Activated CD8-positive, alpha-beta memory T cell treated with anti-CD3 and anti-CD28 coated beads, Interleukin-2, amount 50 U/mL, for 1 hour (primary cell): ENCODE results near the gene NUP107.
"Not testable (repeated sequence)": the region's sequence is repeated elsewhere in the genome, so short reads cannot be mapped to it uniquely, and the experiment has no call there.

Source experiments
- DNase-seq: peaks from one replicate; pipeline ENCODE4 v3.0.0-alpha.2; 2020; ENCODE audit errors: extremely low read depth

NUP107 gene

GRCh38 chr12:68686595-68687521, at the start of gene NUP107:
Gene NUP107, plus strand, starts transcription at chr12:68686978. Its CDS starts 88 bp downstream, at chr12:68687066.
- DNase-seq, result peak; percentile 96

DNA sequence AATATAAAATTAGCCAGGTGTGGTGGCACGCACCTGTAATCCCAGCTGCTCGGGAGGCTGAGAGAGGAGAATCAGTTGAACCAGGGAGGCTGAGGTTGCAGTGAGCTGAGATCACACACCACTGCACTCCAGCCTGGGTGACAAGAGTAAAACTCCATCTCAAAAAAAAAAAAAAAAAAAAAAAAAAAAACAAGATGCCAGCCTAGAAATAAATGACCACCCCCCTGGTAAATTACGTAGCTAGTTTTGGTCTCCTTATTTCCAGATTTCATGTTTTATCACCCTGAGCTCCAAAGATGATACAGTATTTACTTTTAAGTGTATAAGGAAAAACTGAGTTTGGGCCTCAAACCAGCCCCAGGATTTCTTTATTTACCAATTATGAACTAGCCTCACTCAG, 49.3 kb upstream of the NUP107 start:
- DNase-seq, result not testable (repeated sequence)

DNA sequence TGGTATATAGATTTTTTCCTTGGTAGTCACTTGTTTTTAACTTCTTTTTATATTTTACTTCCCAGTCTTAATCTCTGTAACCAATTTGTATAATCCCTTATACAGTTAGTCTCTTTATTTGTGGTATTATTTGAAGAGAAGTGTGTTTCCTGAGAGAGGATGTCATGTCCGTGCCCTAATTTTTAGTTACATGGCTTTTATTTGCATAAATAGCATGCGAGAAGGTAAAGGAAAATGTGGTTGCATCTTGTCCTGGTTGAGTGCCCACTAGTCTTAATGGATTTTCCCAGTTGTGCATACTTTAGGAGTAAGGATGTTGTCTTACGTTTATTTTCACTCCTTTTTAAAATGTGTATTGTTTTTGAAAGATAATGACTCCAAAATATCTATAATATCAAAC, 48.6 kb upstream of the NUP107 start:
- no peak for DNase-seq

DNA sequence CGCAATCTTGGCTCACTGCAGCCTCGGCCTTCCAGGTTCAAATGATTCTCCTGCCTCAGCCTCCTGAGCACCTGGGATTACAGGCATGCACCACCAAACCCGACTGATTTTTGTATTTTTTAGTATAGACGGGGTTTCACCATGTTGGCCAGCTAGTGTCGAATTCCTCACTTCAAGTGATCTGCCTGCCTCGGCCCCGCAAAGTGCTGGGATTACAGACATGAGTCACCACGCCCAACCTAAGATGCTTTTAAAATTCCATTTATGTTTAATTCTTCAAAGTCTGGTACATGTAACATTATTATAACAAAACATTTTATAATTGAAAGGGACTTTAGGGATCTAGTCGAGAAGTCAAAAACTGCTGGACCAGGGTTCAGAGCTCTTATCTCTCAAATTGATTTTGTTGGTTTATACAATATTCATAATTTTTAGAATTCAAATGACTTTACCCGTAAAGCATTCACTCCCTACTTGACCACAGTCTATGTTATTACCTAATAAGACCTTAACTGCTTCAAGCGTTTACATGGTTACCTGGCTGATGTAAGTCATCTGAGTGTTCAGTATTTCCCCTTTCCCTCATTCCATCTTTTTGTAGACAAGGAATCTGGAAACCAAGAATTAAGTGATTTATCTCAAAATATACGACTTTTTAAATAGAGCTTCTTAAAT, 47.9 kb upstream of the NUP107 start:
- DNase-seq, result no peak

DNA sequence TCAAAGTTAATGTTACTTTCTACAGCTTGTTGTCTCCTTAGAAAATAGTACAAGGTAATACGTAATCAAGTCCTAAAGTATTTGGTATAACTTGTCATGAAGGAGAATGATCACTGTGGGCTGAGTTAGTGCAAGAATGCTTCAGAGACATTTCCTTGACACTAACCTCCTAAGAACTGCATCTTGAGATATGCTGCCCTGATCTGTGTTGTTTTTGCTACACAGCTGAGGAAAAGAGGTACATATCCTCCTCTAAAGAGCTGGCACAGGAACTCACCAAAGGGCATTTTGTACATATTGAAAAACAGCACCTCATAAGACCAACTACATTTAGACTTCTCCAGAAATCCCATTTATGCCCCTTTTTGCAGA, 47.4 kb upstream of the NUP107 start:
- no peak for DNase-seq

DNA sequence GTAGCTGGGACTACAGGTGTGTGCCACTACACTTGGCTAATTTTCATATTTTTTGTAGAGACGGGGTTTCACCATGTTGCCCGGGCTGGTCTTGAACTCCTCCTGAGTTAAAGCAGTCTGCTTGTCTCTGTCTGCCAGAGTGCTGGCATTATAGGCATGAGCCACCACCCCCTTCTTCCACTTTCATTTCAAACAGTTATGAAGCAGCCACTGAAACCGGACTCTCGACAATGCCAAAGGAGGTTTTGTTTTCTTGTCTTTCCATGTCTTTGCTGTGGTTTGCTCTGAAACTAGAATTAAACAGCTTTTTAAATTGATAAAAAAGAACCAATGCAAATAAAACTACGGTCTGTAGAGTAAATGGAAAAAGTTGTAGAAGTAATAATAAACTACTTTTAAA, 45.6 kb upstream of the NUP107 start:
- DNase-seq, result no peak

- no peak for DNase-seq
Measured at GRCh38 chr12:68646484-68646883, 40.3 kb upstream of the NUP107 start.

- no peak for DNase-seq
Measured at GRCh38 chr12:68647507-68647906, 39.3 kb upstream of the NUP107 start.

- no peak for DNase-seq
Measured at GRCh38 chr12:68648179-68648578, 38.6 kb upstream of the NUP107 start.

DNA sequence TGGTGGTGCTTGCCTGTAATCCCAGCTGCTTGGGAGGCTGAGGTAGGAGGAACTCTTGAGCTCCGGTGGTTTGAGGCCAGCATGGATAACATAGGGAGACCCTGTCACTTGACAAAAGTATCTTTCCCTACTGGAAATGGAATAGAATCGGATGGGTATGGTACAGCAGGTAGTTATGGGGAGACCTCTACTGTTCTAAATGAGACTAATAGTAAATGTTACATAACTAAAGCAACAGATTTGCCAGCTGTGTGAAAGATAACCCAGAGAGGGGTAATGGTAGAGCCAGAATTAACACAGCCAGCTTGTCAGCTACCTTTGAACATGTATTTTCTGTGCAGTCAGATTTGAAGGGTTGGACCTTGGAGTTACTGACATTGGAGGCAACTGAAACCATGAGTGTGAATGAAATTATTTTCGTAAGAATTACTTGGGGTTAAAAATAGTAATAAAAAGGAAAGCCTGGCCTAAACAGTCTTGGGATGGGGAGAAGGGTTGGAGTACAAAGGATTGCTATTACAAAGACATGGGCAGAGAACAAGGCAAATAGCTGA, 21.7 kb upstream of the NUP107 start:
- DNase-seq, result no peak

DNA sequence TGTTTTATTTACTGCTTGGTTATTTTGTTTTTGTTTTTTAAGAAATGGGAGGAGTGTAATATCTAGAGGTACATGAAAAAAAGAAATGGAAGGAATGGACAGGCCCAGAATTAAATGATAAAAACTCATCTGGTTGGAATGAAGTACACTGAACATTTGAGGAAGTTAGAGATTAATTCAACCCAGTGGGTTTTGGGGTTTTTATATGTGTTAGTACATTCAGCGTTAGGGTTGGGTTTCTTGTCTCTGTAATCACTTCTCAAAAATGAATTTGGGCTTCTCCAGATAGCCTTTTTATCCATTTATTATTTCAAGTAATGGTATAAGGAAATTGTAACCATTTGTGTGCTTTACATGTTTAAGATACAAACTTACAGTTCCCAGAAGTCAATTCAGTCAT, 19.5 kb upstream of the NUP107 start:
- DNase-seq, result no peak

GRCh38 chr12:68667896-68668295, 18.9 kb upstream of the NUP107 start:
- no peak for DNase-seq

DNA sequence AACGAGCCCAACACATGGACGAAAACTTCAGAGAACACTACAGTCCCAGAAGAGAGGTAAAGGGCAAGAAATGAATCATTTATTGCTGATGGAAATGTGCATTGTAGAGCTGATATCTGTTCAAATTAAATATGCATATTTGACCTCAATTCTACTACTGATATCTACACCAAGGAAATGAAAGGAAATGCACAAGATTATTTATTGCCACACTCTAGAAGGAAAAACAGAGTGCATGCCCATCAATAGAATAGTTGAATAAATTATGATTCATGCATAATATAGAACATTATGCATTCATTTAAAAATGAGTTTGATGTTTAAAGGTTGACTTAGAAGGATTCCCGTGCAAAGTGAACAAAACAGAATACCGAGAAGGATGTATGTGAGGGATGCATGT, 15.6 kb upstream of the NUP107 start:
- DNase-seq, result no peak

DNA sequence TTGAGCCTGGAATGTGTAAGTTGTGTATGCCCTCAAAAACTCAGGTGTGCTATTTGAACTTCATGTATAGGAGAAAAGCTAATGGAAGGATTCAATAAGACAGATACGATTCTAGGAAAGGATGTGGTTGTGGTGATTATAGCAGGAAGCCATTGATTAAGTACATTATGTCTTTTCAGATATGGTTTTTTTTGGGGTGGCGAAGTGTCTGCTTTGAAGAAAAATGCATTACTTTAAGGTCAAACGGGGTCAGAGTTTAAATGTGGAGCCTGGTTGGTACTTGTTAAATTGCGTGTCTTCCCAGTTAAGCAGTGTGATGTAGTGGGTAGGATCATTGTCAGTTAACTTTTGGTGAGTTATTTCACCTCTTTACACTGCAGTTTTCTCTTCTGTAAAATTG, 13.0 kb upstream of the NUP107 start:
- DNase-seq, result no peak

GRCh38 chr12:68674376-68674775, 12.4 kb upstream of the NUP107 start:
- DNase-seq, result no peak

GRCh38 chr12:68675101-68675842, 11.5 kb upstream of the NUP107 start:
- peak; percentile 67 for DNase-seq

DNA sequence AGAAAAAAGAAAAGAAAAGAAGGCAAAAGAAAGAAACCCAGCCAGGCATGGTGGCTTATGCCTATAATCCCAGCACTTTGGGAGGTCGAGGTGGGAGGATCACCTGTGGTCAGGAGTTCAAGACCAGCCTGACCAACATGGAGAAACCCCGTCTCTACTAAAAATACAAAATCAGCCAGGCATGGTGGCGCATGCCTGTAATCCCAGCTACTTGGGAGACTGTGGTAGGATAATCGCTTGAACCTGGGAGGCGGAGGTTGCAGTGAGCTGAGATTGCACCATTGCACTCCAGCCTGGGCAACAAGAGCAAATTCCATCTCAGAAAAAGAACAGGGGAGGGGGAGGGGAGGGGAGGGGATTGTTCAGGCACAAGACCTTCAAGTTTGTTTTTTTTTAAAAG, 9.9 kb upstream of the NUP107 start:
- DNase-seq, result not testable (repeated sequence)

DNA sequence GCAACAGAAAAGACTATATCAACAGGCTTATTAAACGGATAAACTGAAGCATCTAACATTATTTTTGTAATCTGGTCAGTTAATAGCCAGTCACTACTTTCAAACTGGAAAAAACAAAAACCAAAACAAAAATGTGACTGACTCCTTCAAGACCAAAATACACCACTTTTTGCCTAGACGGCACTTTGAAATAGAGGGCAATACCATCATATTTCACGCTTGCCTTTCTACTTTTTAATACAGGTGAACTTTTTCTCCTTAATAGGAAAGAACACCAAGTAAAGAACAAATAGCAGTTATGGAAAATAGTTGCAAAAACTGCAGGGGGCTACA, 550 bp upstream of the NUP107 start:
- no peak for DNase-seq

- DNase-seq, result no peak
Measured at GRCh38 chr12:68695454-68695853, 8.7 kb downstream of the NUP107 start.

DNA sequence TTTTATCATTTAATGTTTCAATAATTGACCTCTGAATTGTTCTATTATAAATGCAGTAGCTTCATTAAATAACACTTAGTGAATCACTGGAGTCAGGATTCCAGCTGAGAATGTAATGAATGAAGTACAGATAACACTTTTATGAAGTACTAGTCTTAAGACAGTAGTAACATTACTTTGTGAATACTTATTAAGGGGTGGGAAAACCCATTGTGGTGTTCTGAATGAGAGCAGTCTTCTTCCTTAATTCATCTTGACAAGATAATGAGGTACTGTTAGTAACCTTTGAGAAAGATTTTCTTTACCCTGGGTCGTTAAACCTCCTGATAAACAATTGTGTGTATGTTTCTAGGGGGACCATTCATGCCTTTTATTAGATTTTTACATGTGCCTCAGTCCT, 12.7 kb downstream of the NUP107 start:
- DNase-seq, result no peak

GRCh38 chr12:68727776-68728175, 41.0 kb downstream of the NUP107 start:
- DNase-seq, result no peak

DNA sequence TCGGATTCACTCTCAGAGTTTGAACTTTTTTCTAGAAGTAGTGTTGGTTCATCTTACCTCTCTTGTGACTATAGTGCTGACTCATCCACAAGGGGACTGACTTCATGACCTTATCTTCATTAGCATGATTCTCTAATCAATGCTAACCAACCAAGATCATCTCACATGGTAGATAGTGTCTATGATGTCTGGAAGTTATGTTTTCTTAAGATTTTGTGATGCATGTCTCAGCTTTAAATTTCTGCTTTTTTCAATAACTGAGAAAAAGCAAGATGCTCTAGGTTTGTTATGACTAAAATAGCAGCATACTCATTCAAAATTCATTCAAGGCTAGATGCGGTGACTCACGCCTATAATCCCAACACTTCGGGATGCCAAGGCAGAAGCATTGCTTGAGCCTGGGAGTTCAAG, 46.9 kb downstream of the NUP107 start:
- DNase-seq, result no peak
